H9 (cell line): ENCODE measurements around the gene MRPL43. TPM values are rescaled to one million over a fixed set of nuclear protein-coding genes. Genes with fewer than 3 reads are reported as not detected.
A peak's percentile ranks its signal among the peaks of the same experiment; 100 is the strongest.

Experiments used
- DNase-seq: peaks from one replicate; pipeline ENCODE4 v3.0.0-alpha.2; 2017
- H2AFZ ChIP-seq: one replicate; pipeline ENCODE4 v1.6.1; 2013; ENCODE audit warnings: mild to moderate bottlenecking, low read length, control low read depth, moderate library complexity
- H2AK5ac ChIP-seq: 2 replicates; pipeline ENCODE4 v1.6.1; 2013; ENCODE audit warnings: low read length, control low read depth, mixed read lengths; ENCODE audit not compliant: insufficient read length
- H2BK120ac ChIP-seq: one replicate; pipeline ENCODE4 v1.6.1; 2013; ENCODE audit warnings: low read depth, mild to moderate bottlenecking, low read length, control low read depth, inconsistent platforms; ENCODE audit not compliant: poor library complexity, severe bottlenecking
- H2BK12ac ChIP-seq: 2 replicates; pipeline ENCODE4 v1.6.1; 2013; ENCODE audit warnings: low read length, control low read depth, mixed read lengths, low read depth; ENCODE audit not compliant: insufficient read length
- H2BK15ac ChIP-seq: 2 replicates; pipeline ENCODE4 v1.6.1; 2013; ENCODE audit warnings: low read depth, low read length, control low read depth
- H2BK20ac ChIP-seq: one replicate; pipeline ENCODE4 v1.6.1; 2013; ENCODE audit warnings: low read depth, mild to moderate bottlenecking, low read length, control low read depth, inconsistent platforms; ENCODE audit not compliant: poor library complexity, severe bottlenecking
- H2BK5ac ChIP-seq: 2 replicates; pipeline ENCODE4 v1.6.1; 2013; ENCODE audit warnings: low read length, control low read depth, mixed read lengths; ENCODE audit not compliant: insufficient read length
- H3K14ac ChIP-seq: 2 replicates; pipeline ENCODE4 v1.6.1; 2013; ENCODE audit warnings: low read length, control low read depth; ENCODE audit not compliant: insufficient read depth
- H3K18ac ChIP-seq: 2 replicates; pipeline ENCODE4 v1.6.1; 2013; ENCODE audit warnings: low read depth, mild to moderate bottlenecking, mixed read lengths, low read length, control low read depth; ENCODE audit not compliant: insufficient read length
- H3K23ac ChIP-seq: 2 replicates; pipeline ENCODE4 v1.6.1; 2013; ENCODE audit warnings: low read length, control low read depth, mixed read lengths, low read depth; ENCODE audit not compliant: insufficient read length
- H3K23me2 ChIP-seq: 2 replicates; pipeline ENCODE4 v1.6.1; 2013; ENCODE audit warnings: low read depth, mild to moderate bottlenecking, mixed read lengths, low read length, control low read depth; ENCODE audit not compliant: insufficient read length, poor library complexity, severe bottlenecking
- H3K27ac ChIP-seq: 2 replicates; pipeline ENCODE4 v1.5.1; 2013; ENCODE audit warnings: low read length, control low read depth, mixed read lengths, low read depth; ENCODE audit not compliant: insufficient read length
- H3K27me3 ChIP-seq: 2 replicates; pipeline ENCODE4 v1.6.1; 2013; ENCODE audit warnings: low read length, control low read depth, inconsistent platforms; ENCODE audit not compliant: insufficient read depth
- H3K4ac ChIP-seq: 2 replicates; pipeline ENCODE4 v1.6.1; 2013; ENCODE audit warnings: low read depth, mild to moderate bottlenecking, control low read depth, inconsistent platforms, low read length, moderate library complexity
- H3K4me1 ChIP-seq: 2 replicates; pipeline ENCODE4 v1.6.1; 2013; ENCODE audit warnings: low read length, control low read depth, inconsistent platforms; ENCODE audit not compliant: insufficient read depth
- H3K4me2 ChIP-seq: 2 replicates; pipeline ENCODE4 v1.6.1; 2013; ENCODE audit warnings: low read length, control low read depth, mixed read lengths; ENCODE audit not compliant: insufficient read length, insufficient read depth
- H3K56ac ChIP-seq: 2 replicates; pipeline ENCODE4 v1.6.1; 2013; ENCODE audit warnings: low read depth, mild to moderate bottlenecking, mixed read lengths, low read length, control low read depth; ENCODE audit not compliant: insufficient read length
- H3K79me1 ChIP-seq: 2 replicates; pipeline ENCODE4 v1.6.1; 2013; ENCODE audit warnings: low read depth, mild to moderate bottlenecking, moderate library complexity, low read length, control low read depth, inconsistent platforms; ENCODE audit not compliant: insufficient read depth, poor library complexity, severe bottlenecking
- H3K79me2 ChIP-seq: 2 replicates; pipeline ENCODE4 v1.6.1; 2013; ENCODE audit warnings: low read length, control low read depth, inconsistent platforms; ENCODE audit not compliant: insufficient read depth
- H3K9ac ChIP-seq: 2 replicates; pipeline ENCODE4 v1.6.1; 2013; ENCODE audit warnings: low read length, control low read depth, mixed read lengths; ENCODE audit not compliant: insufficient read length; ENCODE audit errors: extremely low read depth
- H3K9me3 ChIP-seq: one replicate; pipeline ENCODE4 v1.6.1; 2013; ENCODE audit warnings: low read depth, low read length, inconsistent platforms; ENCODE audit not compliant: control insufficient read depth
- H3T11ph ChIP-seq: one replicate; pipeline ENCODE4 v1.6.1; 2013; ENCODE audit warnings: mild to moderate bottlenecking, low read length, control low read depth, inconsistent platforms
- H4K20me1 ChIP-seq: one replicate; pipeline ENCODE4 v1.6.1; 2013; ENCODE audit not compliant: control insufficient read depth, insufficient read length, insufficient read depth
- H4K5ac ChIP-seq: 2 replicates; pipeline ENCODE4 v1.6.1; 2013; ENCODE audit warnings: low read depth, mild to moderate bottlenecking, mixed read lengths, low read length, control low read depth; ENCODE audit not compliant: insufficient read length
- H4K8ac ChIP-seq: replicated peaks from 2 replicates; pipeline ENCODE4 v1.6.1; 2013; ENCODE audit warnings: low read length, control low read depth, mixed read lengths, low read depth; ENCODE audit not compliant: insufficient read length
- H4K91ac ChIP-seq: 2 replicates; pipeline ENCODE4 v1.6.1; 2013; ENCODE audit warnings: low read depth, mild to moderate bottlenecking, moderate library complexity, mixed read lengths, low read length, control low read depth; ENCODE audit not compliant: insufficient read length
- H3K27ac Mint-ChIP-seq, 3 experiments: 2 replicates in 2 of 3; 3 replicates in 1 of 3; pipeline ENCODE4 v1.8.0; 2020 to 2021; ENCODE audit warnings: mixed read lengths in 3 of 3, mild to moderate bottlenecking in 1 of 3, moderate library complexity in 1 of 3
- H3K27me3 Mint-ChIP-seq: 2 replicates; pipeline ENCODE4 v1.8.0; 2021; ENCODE audit warnings: low read depth, mild to moderate bottlenecking, moderate library complexity, mixed read lengths
- H3K36me3 Mint-ChIP-seq, 3 experiments: 2 replicates in 2 of 3; 3 replicates in 1 of 3; pipeline ENCODE4 v1.8.0; 2020 to 2021; ENCODE audit warnings: low read depth in 3 of 3, mixed read lengths in 3 of 3; ENCODE audit not compliant: insufficient read depth in 1 of 3
- H3K4me1 Mint-ChIP-seq, 2 experiments: 2 replicates each; pipeline ENCODE4 v1.8.0; 2020; ENCODE audit warnings: mixed read lengths in 2 of 2
- H3K4me3 Mint-ChIP-seq, 2 experiments: 2 replicates in 1 of 2; 3 replicates in 1 of 2; pipeline ENCODE4 v1.8.0; 2020 to 2021; ENCODE audit warnings: mild to moderate bottlenecking in 2 of 2, mixed read lengths in 2 of 2, moderate library complexity in 1 of 2
- H3K9me3 Mint-ChIP-seq, 2 experiments: 2 replicates in 1 of 2; 3 replicates in 1 of 2; pipeline ENCODE4 v1.8.0; 2020; ENCODE audit warnings: mild to moderate bottlenecking in 2 of 2, mixed read lengths in 2 of 2, moderate library complexity in 1 of 2
- CTCF ChIP-seq: fragments of 200-600 bp; sonication (generic); conservative IDR thresholded peaks from 3 replicates; pipeline ENCODE4 v1.8.0; 2021; ENCODE audit warnings: antibody characterized with exemption, mild to moderate bottlenecking
- WGBS: extraction: QIAGEN DNeasy Blood & Tissue Kit; methylation state at CpG from one replicate; pipeline ENCODE4 v1.1.7; 2013; ENCODE audit warnings: missing lambda C conversion rate, low lambda C conversion rate, mixed read lengths; ENCODE audit not compliant: insufficient read length; ENCODE audit errors: extremely low coverage; 5-methylcytosine and 5-hydroxymethylcytosine counted together
- total RNA-seq: library from RNA; stranded (reverse); gene quantifications from 2 replicates; pipeline ENCODE4 v1.2.1, GENCODE V29; 2021

MRPL43 gene
- total RNA-seq, 1 experiment from 2014 or later: 70.3 TPM

- Mint-ChIP-seq H3K4me3 (peak overlapping the region; percentile 66 to 84), H3K4me1 (peaks cover 32 to 34% of the 10 kb centered on the region in 2 experiments), H3K27me3 (peaks cover 7% of the 10 kb centered on the region), H3K36me3 (peaks cover 0 to 2% (median 0%) of the 10 kb centered on the region in 3 experiments; a peak in 1 of 7 replicates), H3K27ac (no peak overlapping the region), H3K9me3 (no peaks in the 10 kb centered on the region; a peak in 1 of 5 replicates)
- WGBS: no CpG with 5 or more reads among the region's 9 CpGs
- Histone ChIP-seq H3K9ac (no peak overlapping the region), H4K5ac (no peak overlapping the region), H2BK12ac (no peak overlapping the region), H2BK15ac (no peak overlapping the region), H3K23me2 (peaks cover 12% of the 10 kb centered on the region), H3K9me3 (no peaks in the 10 kb centered on the region), H2AFZ (no peak overlapping the region), H4K20me1 (no peaks in the 10 kb centered on the region), H3K56ac (no peak overlapping the region), H2AK5ac (no peak overlapping the region), H2BK5ac (no peak overlapping the region), H3K4ac (no peak overlapping the region), H4K8ac (no peak overlapping the region), H2BK120ac (no peak overlapping the region), H3K4me1 (no peaks in the 10 kb centered on the region), H3K79me2 (no peaks in the 10 kb centered on the region), H3T11ph (no peak overlapping the region), H3K79me1 (no peaks in the 10 kb centered on the region), H3K14ac (0 out of 2 replicates have a peak overlapping the region, but pooled peaks have one; percentile 26), H3K23ac (no peak overlapping the region), H3K27ac (no peak overlapping the region), H2BK20ac (no peak overlapping the region), H3K4me2 (peak overlapping the region; percentile 95), H3K27me3 (no peaks in the 10 kb centered on the region), H4K91ac (no peak overlapping the region), H3K18ac (no peak overlapping the region)
- DNase-seq: no peak
- no peak for TF ChIP-seq CTCF
Measured at GRCh38 chr10:100968863-100969186, 18.5 kb downstream of the MRPL43 start.
